Amygdala (tissue), 56 donors: ENCODE data around the gene TUBB2B.

Experiments
- DNase-seq, 56 donors: peaks; one replicate each; lab custom pipeline; 2025; lab: John Stamatoyannopoulos, UW

The TUBB2B gene

GRCh38 chr6:3227363-3228045 is at the start of gene TUBB2B:
Gene TUBB2B, minus strand, starts transcription at chr6:3227653. Its CDS starts 110 bp downstream, at chr6:3227543.
- DNase-seq = peak in 44 of 56 donors; percentile 25 to 85 (median 58)

DNA sequence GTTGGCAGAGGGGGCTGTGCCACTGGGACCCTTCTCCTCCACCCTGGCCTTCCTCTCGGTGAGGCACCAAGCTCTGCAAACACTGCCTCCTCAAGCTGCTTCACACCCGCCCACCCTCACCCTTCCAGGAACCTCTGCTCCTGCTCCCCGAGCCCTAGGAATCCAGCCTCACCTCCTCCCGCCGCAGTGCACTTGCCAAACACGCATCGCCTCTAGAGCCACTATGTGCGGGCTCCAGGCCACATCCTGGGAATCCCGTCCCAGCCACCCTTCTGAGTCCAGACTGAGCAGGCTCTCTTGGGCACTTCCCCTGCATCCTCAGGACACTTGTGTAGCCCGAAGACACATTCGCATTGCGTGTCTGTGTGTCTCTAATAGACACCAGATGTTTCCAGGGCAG is 49.8 kb upstream of the TUBB2B start:
- no peak for DNase-seq

- no peak for DNase-seq
Observed at GRCh38 chr6:3276174-3277167, 49.0 kb upstream of the TUBB2B start.

GRCh38 chr6:3273707-3274521 is 46.5 kb upstream of the TUBB2B start:
- DNase-seq = no peak

DNA sequence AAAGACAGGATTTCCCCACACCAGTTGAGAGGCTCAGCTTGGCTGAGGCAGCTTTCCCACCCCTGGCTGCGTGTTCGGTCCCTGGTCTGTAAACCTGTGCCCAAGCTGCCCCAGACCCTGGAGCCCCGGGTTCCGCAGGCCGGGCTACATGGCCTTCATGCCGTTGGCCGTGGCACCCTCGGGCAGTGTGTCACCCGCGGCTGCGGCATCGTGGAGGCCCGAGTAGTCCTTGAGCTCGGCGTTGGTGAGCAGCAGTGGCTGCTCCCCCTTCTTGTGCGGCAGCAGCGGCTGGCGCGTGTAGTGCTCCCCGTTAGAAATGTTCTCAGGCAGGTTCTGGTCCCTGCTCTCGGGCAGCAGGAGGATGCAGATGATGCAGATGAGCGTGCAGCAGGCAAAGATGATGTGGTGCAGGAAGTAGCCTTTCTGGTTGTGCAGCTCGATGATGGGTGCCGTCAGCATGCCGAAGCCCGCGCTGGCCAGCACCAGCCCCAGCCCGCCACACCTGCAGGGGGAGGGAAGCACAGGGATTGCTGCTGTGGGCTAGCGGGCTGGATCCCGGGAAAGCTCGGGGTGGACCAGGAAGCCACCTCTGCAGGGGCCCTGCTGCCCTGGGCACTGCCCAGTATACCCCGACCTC is 45.6 kb upstream of the TUBB2B start:
- DNase-seq = no peak

DNA sequence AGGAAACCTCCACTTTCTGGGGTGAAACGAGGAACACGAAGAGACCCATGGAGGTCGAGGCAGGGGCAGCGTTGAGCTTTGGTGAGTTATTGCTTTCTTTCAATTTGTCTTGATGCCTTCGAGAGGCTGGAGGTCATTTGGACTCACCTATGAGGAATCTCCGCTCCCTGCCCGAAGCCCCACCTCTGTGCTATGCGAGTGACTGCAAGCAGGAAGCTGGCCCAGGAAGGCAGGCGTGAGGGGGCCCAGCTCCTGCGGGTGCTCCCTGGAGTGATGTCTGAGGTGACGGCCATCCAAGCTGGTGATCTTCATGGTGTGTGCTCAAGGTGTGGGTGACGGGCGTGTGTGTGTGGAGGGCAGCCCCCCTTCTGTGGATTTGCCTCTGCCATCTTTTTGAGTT is 44.3 kb upstream of the TUBB2B start:
- DNase-seq = no peak

GRCh38 chr6:3270258-3270657 is 42.8 kb upstream of the TUBB2B start:
- no peak for DNase-seq

- peak in 4 of 56 donors; percentile 18 to 29 (median 24) for DNase-seq
Observed at GRCh38 chr6:3269281-3269975, 42.0 kb upstream of the TUBB2B start.

- DNase-seq = no peak
Observed at GRCh38 chr6:3268680-3269079, 41.2 kb upstream of the TUBB2B start.

- DNase-seq = no peak
Observed at GRCh38 chr6:3267162-3267561, 39.7 kb upstream of the TUBB2B start.

GRCh38 chr6:3266170-3266569 is 38.7 kb upstream of the TUBB2B start:
- no peak for DNase-seq

DNA sequence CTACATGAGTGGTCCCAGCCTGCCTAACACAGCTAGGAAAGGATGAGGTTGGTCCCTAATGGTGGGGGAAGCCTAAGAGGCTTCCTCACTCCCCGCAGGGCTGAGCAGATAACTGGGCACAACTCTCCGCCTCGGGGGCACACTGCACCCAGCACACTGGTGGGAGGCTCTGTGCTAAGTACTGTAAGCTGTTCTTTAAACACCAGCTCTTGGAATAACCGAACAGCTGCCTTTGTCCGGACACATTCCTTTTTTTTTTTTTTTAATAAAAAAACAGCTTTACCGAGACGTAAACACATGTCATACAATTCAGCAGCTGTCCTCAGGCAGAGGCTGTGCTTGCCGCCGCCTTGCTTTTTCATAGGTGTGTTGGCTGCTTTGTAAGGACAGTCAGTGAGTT is 38.2 kb upstream of the TUBB2B start:
- DNase-seq = no peak

GRCh38 chr6:3264356-3264755 is 36.9 kb upstream of the TUBB2B start:
- DNase-seq = no peak

GRCh38 chr6:3263096-3263495 is 35.6 kb upstream of the TUBB2B start:
- no peak for DNase-seq

GRCh38 chr6:3261921-3262320 is 34.5 kb upstream of the TUBB2B start:
- no peak for DNase-seq

DNA sequence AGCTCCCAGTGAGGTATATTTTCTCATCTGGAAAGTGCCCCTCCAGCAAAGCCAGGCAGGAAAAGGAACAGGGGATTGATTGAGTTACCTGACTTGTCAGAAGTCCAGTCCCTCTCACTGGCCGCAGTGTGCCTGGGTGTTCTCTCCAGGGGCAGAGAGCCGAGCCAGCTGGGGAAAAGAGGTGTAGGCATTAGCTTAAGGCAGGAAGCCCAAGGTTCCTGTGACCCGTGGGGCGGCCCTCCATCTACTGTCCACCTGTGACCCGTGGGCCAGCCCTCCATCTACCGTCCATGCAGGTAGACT is 34.0 kb upstream of the TUBB2B start:
- no peak for DNase-seq

GRCh38 chr6:3260772-3261517 is 33.5 kb upstream of the TUBB2B start:
- no peak for DNase-seq

DNA sequence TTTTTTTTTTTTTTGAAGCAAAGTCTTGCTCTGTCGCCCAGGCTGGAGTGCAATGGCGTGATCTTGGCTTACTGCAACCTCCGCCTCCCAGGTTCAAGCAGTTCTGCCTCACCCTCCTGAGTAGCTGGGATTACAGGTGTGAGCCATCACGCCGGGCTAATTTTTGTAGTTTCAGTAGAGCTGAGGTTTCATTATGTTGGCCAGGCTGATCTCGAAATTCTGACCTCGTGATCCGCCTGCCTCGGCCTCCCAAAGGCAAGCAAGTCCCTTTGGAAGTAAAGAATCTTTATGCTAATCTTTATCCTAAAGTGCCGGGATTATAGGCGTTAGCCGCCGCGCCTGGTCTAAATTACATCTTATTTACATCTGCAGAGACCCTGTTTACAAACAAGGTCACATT is 32.8 kb upstream of the TUBB2B start:
- DNase-seq = no peak

GRCh38 chr6:3259491-3259958 is 32.1 kb upstream of the TUBB2B start:
- peak in 15 of 56 donors; percentile 23 to 65 (median 44) for DNase-seq
